Activated effector memory CD4-positive, alpha-beta T cell treated with anti-CD3 and anti-CD28 coated beads, Interleukin-2, amount 50 U/mL, for 16 hours (primary cell): Measurements from ENCODE around the gene MYO7A.
A peak's percentile ranks its signal among the peaks of the same experiment; 100 is the strongest.

Experiments used
- DNase-seq: peaks from one replicate; pipeline ENCODE4 v3.0.0-alpha.2; 2020

MYO7A gene

GRCh38 chr11:77188633-77189491 lies 60.8 kb downstream of the MYO7A start:
- DNase-seq: no peak

GRCh38 chr11:77189588-77190210 lies 61.7 kb downstream of the MYO7A start:
- DNase-seq: no peak

GRCh38 chr11:77190331-77191075 lies 62.5 kb downstream of the MYO7A start:
- no peak for DNase-seq

GRCh38 chr11:77191429-77191822 lies 63.4 kb downstream of the MYO7A start:
- no peak for DNase-seq

- peak; percentile 74 for DNase-seq
Observed at GRCh38 chr11:77191823-77192495, 63.9 kb downstream of the MYO7A start.

- no peak for DNase-seq
Observed at GRCh38 chr11:77193167-77193566, 65.1 kb downstream of the MYO7A start.

GRCh38 chr11:77193911-77194830 lies 66.1 kb downstream of the MYO7A start:
- DNase-seq: no peak

- DNase-seq: no peak
Observed at GRCh38 chr11:77195071-77195755, 67.2 kb downstream of the MYO7A start.

GRCh38 chr11:77196961-77197360 lies 68.9 kb downstream of the MYO7A start:
- DNase-seq: peak; percentile 54

GRCh38 chr11:77197626-77198320 lies 69.7 kb downstream of the MYO7A start:
- DNase-seq: peak; percentile 33

- DNase-seq: peak; percentile 57
Observed at GRCh38 chr11:77198440-77198849, 70.4 kb downstream of the MYO7A start.

GRCh38 chr11:77199137-77199745 lies 71.2 kb downstream of the MYO7A start:
- DNase-seq: peak; percentile 44

GRCh38 chr11:77200351-77201268 lies 72.6 kb downstream of the MYO7A start:
- DNase-seq: peak; percentile 50

GRCh38 chr11:77201370-77201769 lies 73.3 kb downstream of the MYO7A start:
- DNase-seq: peak; percentile 39

- peak; percentile 54 for DNase-seq
Observed at GRCh38 chr11:77201991-77202841, 74.2 kb downstream of the MYO7A start.

- peak; percentile 57 for DNase-seq
Observed at GRCh38 chr11:77202941-77203900, 75.2 kb downstream of the MYO7A start.
